Chondrocyte (in vitro differentiated cells): ENCODE measurements around the gene ADAP1. TPM values are rescaled to one million over a fixed set of nuclear protein-coding genes. Genes with fewer than 3 reads are reported as not detected.

Experiments used
- DNase-seq: peaks from one replicate; pipeline ENCODE4 v3.0.0; 2021; ENCODE audit warnings: mixed read lengths, low spot score
- H3K27ac Mint-ChIP-seq: one replicate; pipeline ENCODE4 v1.8.0; 2021; ENCODE audit warnings: mild to moderate bottlenecking, moderate library complexity, mixed read lengths; ENCODE audit not compliant: unreplicated experiment
- H3K27me3 Mint-ChIP-seq: 2 replicates; pipeline ENCODE4 v1.8.0; 2021; ENCODE audit warnings: low read depth, mixed read lengths
- H3K36me3 Mint-ChIP-seq: 2 replicates; pipeline ENCODE4 v1.8.0; 2021; ENCODE audit warnings: low read depth, mixed read lengths
- H3K4me1 Mint-ChIP-seq: 2 replicates; pipeline ENCODE4 v1.8.0; 2021; ENCODE audit warnings: low read depth, mild to moderate bottlenecking, mixed read lengths
- H3K4me3 Mint-ChIP-seq: one replicate; pipeline ENCODE4 v1.8.0; 2021; ENCODE audit warnings: mild to moderate bottlenecking, moderate library complexity, mixed read lengths; ENCODE audit not compliant: unreplicated experiment
- H3K9me3 Mint-ChIP-seq: 2 replicates; pipeline ENCODE4 v1.8.0; 2021; ENCODE audit warnings: low read depth, mixed read lengths
- CTCF ChIP-seq: fragments of 200-600 bp; sonication (generic); IDR thresholded peaks from 2 replicates; pipeline ENCODE4 v1.5.0; 2021; ENCODE audit warnings: antibody characterized with exemption, mild to moderate bottlenecking, moderate library complexity
- total RNA-seq: library from RNA; stranded (reverse); gene quantifications from 3 replicates; pipeline ENCODE4 v1.2.1, GENCODE V29; 2021

ADAP1 gene
- total RNA-seq, 1 donor from 2014 or later = 6.7 TPM

- Mint-ChIP-seq H3K27me3 (no peaks in the 10 kb centered on the region), H3K4me3 (no peak overlapping the region), H3K27ac (no peak overlapping the region), H3K9me3 (no peaks in the 10 kb centered on the region), H3K4me1 (no peaks in the 10 kb centered on the region), H3K36me3 (no peaks in the 10 kb centered on the region)
- DNase-seq = no peak
- no peak for TF ChIP-seq CTCF
These were observed 30.6 kb upstream of the ADAP1 start for GRCh38 chr7:985127-985416.

- no peak overlapping the region for H3K27ac Mint-ChIP-seq
- no peak for TF ChIP-seq CTCF
- no peaks in the 10 kb centered on the region for H3K9me3 Mint-ChIP-seq
- no peak overlapping the region for H3K4me3 Mint-ChIP-seq
- no peaks in the 10 kb centered on the region for H3K27me3 Mint-ChIP-seq
- no peaks in the 10 kb centered on the region for H3K36me3 Mint-ChIP-seq
- no peaks in the 10 kb centered on the region for H3K4me1 Mint-ChIP-seq
- peak; percentile 93 for DNase-seq
These were observed 30.1 kb upstream of the ADAP1 start for GRCh38 chr7:984361-985126.

GRCh38 chr7:983616-984071 lies 29.2 kb upstream of the ADAP1 start:
- no peak for TF ChIP-seq CTCF
- Mint-ChIP-seq H3K9me3 (no peaks in the 10 kb centered on the region), H3K36me3 (no peaks in the 10 kb centered on the region), H3K27me3 (no peaks in the 10 kb centered on the region), H3K4me3 (no peak overlapping the region), H3K27ac (no peak overlapping the region), H3K4me1 (no peaks in the 10 kb centered on the region)
- DNase-seq = no peak

- no peak for TF ChIP-seq CTCF
- Mint-ChIP-seq H3K9me3 (no peaks in the 10 kb centered on the region), H3K4me3 (no peak within 1 kb of the TSS), H3K27ac (no peak within 1 kb of the TSS), H3K36me3 (no peaks in the 10 kb centered on the region), H3K4me1 (no peaks in the 10 kb centered on the region), H3K27me3 (no peaks in the 10 kb centered on the region)
- no peak for DNase-seq
These were observed 28.6 kb upstream of the ADAP1 start, which contains the start of gene CYP2W1 for GRCh38 chr7:983004-983615. TSS of gene CYP2W1 (plus strand) at chr7:983181. CDS start at chr7:983212, 31 bp downstream.

GRCh38 chr7:982511-983003 lies 28.1 kb upstream of the ADAP1 start:
- no peak for DNase-seq
- Mint-ChIP-seq H3K4me3 (no peak overlapping the region), H3K27me3 (no peaks in the 10 kb centered on the region), H3K9me3 (no peaks in the 10 kb centered on the region), H3K36me3 (no peaks in the 10 kb centered on the region), H3K27ac (no peak overlapping the region), H3K4me1 (no peaks in the 10 kb centered on the region)
- TF ChIP-seq CTCF = no peak
